Activated B cell treated with CpG ODN at 0.5 μM for 24 hours (primary cell): ENCODE measurements around the gene SEMA3D. TPM values are rescaled to one million over a fixed set of nuclear protein-coding genes. Genes with fewer than 3 reads are reported as not detected.

ENCODE experiments used
- ATAC-seq: fragments of 200-7000 bp; cut with Tn5 transposase; one replicate; pipeline ENCODE4 v1.10.0; 2021; ENCODE audit warnings: low read depth, mild to moderate bottlenecking, moderate library complexity
- CTCF ChIA-PET: fragments of 350-600 bp; sonication (Branson Sonifier 250); formaldehyde crosslinking; loops from one replicate; lab custom pipeline; 2021; ENCODE audit warnings: antibody characterized with exemption; lab: Charles Lee
- POLR2A ChIA-PET: fragments of 350-600 bp; sonication (Branson Sonifier 250); formaldehyde crosslinking; loops from one replicate; lab custom pipeline; 2021; ENCODE audit warnings: antibody characterized with exemption; lab: Charles Lee
- DNase-seq: peaks from one replicate; pipeline ENCODE4 v3.0.0; 2022
- H3K27ac Mint-ChIP-seq: one replicate; pipeline ENCODE4 v1.8.0; 2020; ENCODE audit warnings: mixed read lengths
- H3K27me3 Mint-ChIP-seq: one replicate; pipeline ENCODE4 v1.8.0; 2021; ENCODE audit warnings: mixed read lengths
- H3K36me3 Mint-ChIP-seq: one replicate; pipeline ENCODE4 v1.8.0; 2021; ENCODE audit warnings: low read depth, mixed read lengths
- H3K4me1 Mint-ChIP-seq: one replicate; pipeline ENCODE4 v1.8.0; 2021; ENCODE audit warnings: mixed read lengths
- H3K4me3 Mint-ChIP-seq: one replicate; pipeline ENCODE4 v1.8.0; 2020; ENCODE audit warnings: mild to moderate bottlenecking, mixed read lengths
- H3K9me3 Mint-ChIP-seq: one replicate; pipeline ENCODE4 v1.8.0; 2020; ENCODE audit warnings: mixed read lengths
- CTCF ChIP-seq: fragments of 200-600 bp; IDR thresholded peaks from one replicate; pipeline ENCODE4 v1.8.0; 2022; ENCODE audit warnings: antibody characterized with exemption, mild to moderate bottlenecking
- intact Hi-C: fragments of 100-400 bp; cut with micrococcal nuclease; formaldehyde crosslinking; loops from one replicate; pipeline ENCODE4 v1.15.1; 2024
- total RNA-seq: library from RNA; stranded (reverse); gene quantifications from 2 replicates; pipeline ENCODE4 v1.2.3, GENCODE V29; 2022

The SEMA3D gene
- total RNA-seq, 1 donor from 2014 or later = not detected

- Mint-ChIP-seq H3K9me3 (no peaks in the 10 kb centered on the region), H3K27me3 (no peaks in the 10 kb centered on the region), H3K4me1 (no peaks in the 10 kb centered on the region), H3K4me3 (no peak overlapping the region), H3K27ac (no peak overlapping the region), H3K36me3 (no peaks in the 10 kb centered on the region)
- intact Hi-C loops = no loop called here
- ATAC-seq = no peak
- no peak for DNase-seq
- no peak for TF ChIP-seq CTCF
- ChIA-PET POLR2A (no interaction called here), CTCF (no interaction called here)
Observed at GRCh38 chr7:85115006-85115405, 71.8 kb downstream of the SEMA3D start.

GRCh38 chr7:85114342-85114741 is 72.5 kb downstream of the SEMA3D start:
- H3K4me1 Mint-ChIP-seq = no peaks in the 10 kb centered on the region
- no peak for DNase-seq
- intact Hi-C loops = no loop called here
- H3K9me3 Mint-ChIP-seq = no peaks in the 10 kb centered on the region
- no peaks in the 10 kb centered on the region for H3K36me3 Mint-ChIP-seq
- H3K4me3 Mint-ChIP-seq = no peak overlapping the region
- TF ChIP-seq CTCF = no peak
- H3K27ac Mint-ChIP-seq = no peak overlapping the region
- POLR2A ChIA-PET = no interaction called here
- CTCF ChIA-PET = no interaction called here
- H3K27me3 Mint-ChIP-seq = no peaks in the 10 kb centered on the region
- no peak for ATAC-seq

- Mint-ChIP-seq H3K27me3 (no peaks in the 10 kb centered on the region), H3K4me3 (no peak overlapping the region), H3K9me3 (no peaks in the 10 kb centered on the region), H3K27ac (no peak overlapping the region), H3K4me1 (no peaks in the 10 kb centered on the region), H3K36me3 (no peaks in the 10 kb centered on the region)
- DNase-seq (no peak), ATAC-seq (no peak)
- intact Hi-C loops = no loop called here
- TF ChIP-seq CTCF = no peak
- POLR2A ChIA-PET = no interaction called here
- CTCF ChIA-PET = no interaction called here
Observed at GRCh38 chr7:85111761-85112160, 75.1 kb downstream of the SEMA3D start.

GRCh38 chr7:85106719-85107118 is 80.1 kb downstream of the SEMA3D start:
- ATAC-seq (no peak), DNase-seq (no peak)
- H3K9me3 Mint-ChIP-seq = no peaks in the 10 kb centered on the region
- ChIA-PET CTCF (no interaction called here), POLR2A (no interaction called here)
- H3K27me3 Mint-ChIP-seq = no peaks in the 10 kb centered on the region
- intact Hi-C loops = no loop called here
- H3K4me3 Mint-ChIP-seq = no peak overlapping the region
- H3K27ac Mint-ChIP-seq = no peak overlapping the region
- TF ChIP-seq CTCF = no peak
- no peaks in the 10 kb centered on the region for H3K4me1 Mint-ChIP-seq
- no peaks in the 10 kb centered on the region for H3K36me3 Mint-ChIP-seq

GRCh38 chr7:85104432-85105205 is 82.2 kb downstream of the SEMA3D start:
- Mint-ChIP-seq H3K27ac (no peak overlapping the region), H3K4me3 (no peak overlapping the region), H3K36me3 (no peaks in the 10 kb centered on the region), H3K4me1 (no peaks in the 10 kb centered on the region), H3K9me3 (no peaks in the 10 kb centered on the region), H3K27me3 (no peaks in the 10 kb centered on the region)
- ATAC-seq = no peak
- POLR2A ChIA-PET = no interaction called here
- TF ChIP-seq CTCF = no peak
- DNase-seq = no peak
- intact Hi-C loops = no loop called here
- CTCF ChIA-PET = interaction anchor here (1.0 kb wide), 1 partner anchor 452 kb away, joined by 4 read pairs; no protein-coding TSS in a partner anchor
